Activated CD8-positive, alpha-beta memory T cell treated with anti-CD3 and anti-CD28 coated beads, Interleukin-2, amount 10 ng/mL, durations not matched to agents 7 days and 5 days (primary cell): Measurements from ENCODE around the gene MT1E. TPM values are rescaled to one million over a fixed set of nuclear protein-coding genes. Genes with fewer than 3 reads are reported as not detected.

Experiments
- ATAC-seq: fragments of 150-1000 bp; cut with Tn5 transposase; one replicate; pipeline ENCODE4 v1.10.0; 2021; ENCODE audit warnings: moderate library complexity
- CTCF ChIA-PET: fragments of 350-600 bp; sonication (Branson Sonifier 250); formaldehyde crosslinking; loops from one replicate; lab custom pipeline; 2021; ENCODE audit warnings: antibody characterized with exemption; lab: Charles Lee
- DNase-seq: peaks from one replicate; pipeline ENCODE4 v3.0.0-alpha.2; 2020
- H3K27ac Mint-ChIP-seq: one replicate; pipeline ENCODE4 v1.8.0; 2021; ENCODE audit warnings: mild to moderate bottlenecking, mixed read lengths
- H3K27me3 Mint-ChIP-seq: one replicate; pipeline ENCODE4 v1.8.0; 2021; ENCODE audit warnings: mixed read lengths
- H3K36me3 Mint-ChIP-seq: one replicate; pipeline ENCODE4 v1.8.0; 2021; ENCODE audit warnings: mild to moderate bottlenecking, mixed read lengths
- H3K4me1 Mint-ChIP-seq: one replicate; pipeline ENCODE4 v1.8.0; 2021; ENCODE audit warnings: mixed read lengths
- H3K4me3 Mint-ChIP-seq: one replicate; pipeline ENCODE4 v1.8.0; 2021; ENCODE audit warnings: mild to moderate bottlenecking, moderate library complexity, mixed read lengths
- H3K9me3 Mint-ChIP-seq: one replicate; pipeline ENCODE4 v1.8.0; 2022; ENCODE audit warnings: low read depth, mixed read lengths
- total RNA-seq, 2 experiments: library from RNA; stranded (reverse); gene quantifications; one replicate each; pipeline ENCODE4 v1.2.3, GENCODE V29; 2021

The MT1E gene
- total RNA-seq, 2 experiments from 2014 or later: 41.2 to 54.1 TPM

GRCh38 chr16:56675685-56676210 is 50.2 kb downstream of the MT1E start:
- no peak overlapping the region for H3K27ac Mint-ChIP-seq
- no peaks in the 10 kb centered on the region for H3K9me3 Mint-ChIP-seq
- DNase-seq (peak; percentile 75), ATAC-seq (peak; percentile 79)
- CTCF ChIA-PET: interaction anchor here (0.9 to 5.3 kb wide), 7 partner anchors 8 to 99 kb away, joined by 3 to 21 read pairs (median 3); partner anchors contain the start of gene MT2A
- peak overlapping the region; percentile 59 for H3K4me3 Mint-ChIP-seq
- no peaks in the 10 kb centered on the region for H3K36me3 Mint-ChIP-seq
- H3K27me3 Mint-ChIP-seq: peaks cover 33% of the 10 kb centered on the region
- H3K4me1 Mint-ChIP-seq: peaks cover 16% of the 10 kb centered on the region

Other genes with a start within 250 kb of the MT1E start
- gene AMFR, start 200.2 kb upstream of the MT1E start, total RNA-seq: 10 to 100 TPM; 48.9 to 54.2 TPM
- gene NUDT21, start 174.4 kb upstream of the MT1E start, total RNA-seq: 100 to 1,000 TPM; 242 to 279 TPM
- 10 to 100 TPM; 41.9 to 63.1 TPM for gene OGFOD1, start 174.2 kb upstream of the MT1E start, total RNA-seq
- 1 to 10 TPM; 6.2 to 8.2 TPM for gene BBS2, start 105.8 kb upstream of the MT1E start, total RNA-seq
- gene MT4, start 60.7 kb upstream of the MT1E start, total RNA-seq: not detected
- gene MT3, start 36.3 kb upstream of the MT1E start, total RNA-seq: 1 to 10 TPM in 1 of 2 experiments, not detected in 1; 3.6 TPM
- 100 to 1,000 TPM; 121 to 125 TPM for gene MT2A, start 17.2 kb upstream of the MT1E start, total RNA-seq
- not detected for gene MT1M, start 6.9 kb downstream of the MT1E start, total RNA-seq
- under 1 TPM in 1 of 2 experiments, not detected in 1; 0.91 TPM for gene MT1A, start 12.9 kb downstream of the MT1E start, total RNA-seq
- not detected for gene MT1B, start 26.1 kb downstream of the MT1E start, total RNA-seq
- 10 to 100 TPM; 11.4 to 20.6 TPM for gene MT1F, start 32.2 kb downstream of the MT1E start, total RNA-seq
- gene MT1G, start 42.3 kb downstream of the MT1E start, total RNA-seq: 1 to 10 TPM; 2.8 to 3.4 TPM
- gene MT1H, start 44.0 kb downstream of the MT1E start, total RNA-seq: not detected
- gene MT1X, start 56.7 kb downstream of the MT1E start, total RNA-seq: 10 to 100 TPM; 34.2 to 39.5 TPM
- gene NUP93, start 104.3 kb downstream of the MT1E start, total RNA-seq: 100 to 1,000 TPM; 126 to 129 TPM
- not detected for gene SLC12A3, start 239.4 kb downstream of the MT1E start, total RNA-seq